SKM-1 (cell line): ENCODE data around the gene PERP.
A peak's percentile ranks its signal among the peaks of the same experiment; 100 is the strongest.
"Not testable (repeated sequence)": the region's sequence is repeated elsewhere in the genome, so short reads cannot be mapped to it uniquely, and the experiment has no call there.

Experiments
- DNase-seq: peaks from one replicate; lab custom pipeline; 2025; ENCODE audit not compliant: unreplicated experiment; lab: John Stamatoyannopoulos, UW

The PERP gene

DNA sequence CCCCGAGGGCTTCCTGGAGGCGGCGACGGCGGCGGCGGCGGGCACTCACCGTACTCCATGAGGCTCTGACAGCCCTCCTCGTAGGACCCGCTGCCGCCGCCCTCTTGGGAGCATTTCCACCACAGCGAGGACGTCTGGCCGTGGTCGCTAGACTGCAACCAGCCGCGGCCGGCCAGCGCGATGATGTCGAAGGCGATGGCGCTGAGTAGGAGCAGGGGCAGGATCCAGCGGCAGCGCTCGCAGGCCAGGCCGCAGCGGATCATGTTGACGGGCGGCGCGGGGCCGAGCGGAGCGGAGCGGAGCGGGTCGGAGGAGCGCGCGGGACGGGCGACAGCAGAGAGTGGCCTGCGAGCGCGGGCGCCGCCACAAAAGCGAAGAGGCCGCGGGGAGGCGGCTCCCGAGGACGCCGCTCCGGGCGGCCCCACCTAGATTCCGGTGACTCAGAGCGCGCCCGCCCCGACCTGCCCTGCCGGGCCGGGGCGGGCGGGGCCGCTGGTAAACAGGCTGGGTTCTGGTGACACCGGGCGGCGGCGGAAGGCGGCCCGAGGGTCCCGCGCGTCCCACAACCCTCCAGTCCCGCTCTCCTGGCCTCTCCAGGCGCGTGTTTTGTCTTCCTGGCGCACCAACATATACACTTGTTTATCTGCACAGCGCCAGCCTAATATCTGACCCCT lies at the start of gene PERP:
Gene PERP, minus strand, starts transcription at position 342 of the 674 bp plus-strand sequence. Its CDS starts 79 bp downstream, at position 263.
- no peak for DNase-seq

DNA sequence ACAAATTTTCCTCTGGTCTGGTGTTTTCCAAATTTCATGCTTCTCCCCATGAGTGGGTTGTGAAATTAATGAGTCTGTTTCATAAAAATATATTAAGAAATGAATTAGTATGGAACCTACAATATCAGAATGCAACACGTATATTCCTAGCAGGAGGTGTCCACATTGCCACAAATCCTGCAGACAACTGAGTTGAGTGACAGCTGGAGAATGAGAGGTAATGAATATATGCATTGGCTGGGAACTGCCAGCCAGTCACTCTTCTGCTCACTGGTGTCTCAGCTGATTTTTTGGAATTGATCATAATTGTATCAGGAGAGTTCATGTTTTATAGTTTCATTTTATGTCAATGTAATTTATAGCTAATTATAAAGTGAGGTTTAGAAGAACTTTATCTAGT lies 48.2 kb upstream of the PERP start:
- DNase-seq: no peak

DNA sequence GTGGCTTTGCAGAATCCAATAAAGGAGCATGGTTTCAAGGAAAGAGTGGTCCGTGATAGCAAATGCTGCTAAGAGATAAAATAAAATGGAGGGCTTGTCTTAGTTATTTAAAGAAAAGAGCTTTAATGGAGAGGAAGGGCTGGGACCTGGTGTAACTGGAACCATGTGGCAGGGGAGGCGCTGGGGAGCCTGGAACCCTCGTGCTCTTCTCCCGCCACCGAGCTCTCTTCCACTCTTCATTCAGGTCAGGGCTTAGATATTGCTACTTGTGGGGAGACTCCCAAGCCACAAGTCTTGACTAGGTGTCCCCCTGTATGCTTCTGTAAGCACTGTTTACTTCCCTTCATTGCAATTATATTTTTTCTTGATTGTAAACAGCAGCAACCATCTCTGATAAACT lies 39.3 kb upstream of the PERP start:
- DNase-seq: no peak

DNA sequence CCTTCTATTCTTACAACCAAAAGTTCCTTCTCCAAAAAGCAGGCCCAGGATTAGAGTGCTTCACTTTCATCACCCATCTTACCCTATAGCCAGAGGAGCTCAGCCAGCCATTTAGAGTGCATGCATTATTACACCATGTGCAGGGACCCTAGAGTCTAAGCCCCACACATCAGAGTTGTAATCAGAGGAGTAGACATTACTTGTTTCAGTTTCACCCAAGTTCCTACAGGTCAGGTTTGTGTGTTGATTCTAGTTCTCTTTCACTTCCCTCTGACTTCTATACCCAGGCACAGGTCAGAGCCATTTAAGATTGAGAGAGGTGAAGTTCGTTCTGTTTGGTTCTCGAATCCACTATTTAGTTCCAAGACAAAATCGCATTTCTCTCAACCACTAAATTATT lies 38.2 kb upstream of the PERP start:
- DNase-seq: no peak

DNA sequence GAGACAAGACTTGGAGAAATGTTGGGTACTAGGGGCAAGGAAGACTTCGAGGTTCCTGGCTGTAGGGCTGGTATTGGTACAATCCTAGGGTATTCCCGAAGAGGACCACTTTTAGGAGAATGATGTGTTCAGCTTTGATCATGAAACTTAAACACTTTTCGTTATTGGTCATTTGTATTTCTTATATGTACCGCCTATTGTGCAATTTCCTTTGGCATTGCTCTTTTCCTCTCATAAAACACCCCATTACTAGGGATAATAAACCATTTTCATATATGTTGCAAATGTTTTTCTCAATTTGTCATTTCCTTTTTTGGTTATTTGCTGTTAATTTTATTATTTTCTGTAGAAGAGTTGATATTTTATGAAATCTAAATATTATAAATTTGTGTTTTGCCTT lies 35.6 kb upstream of the PERP start:
- DNase-seq: no peak

DNA sequence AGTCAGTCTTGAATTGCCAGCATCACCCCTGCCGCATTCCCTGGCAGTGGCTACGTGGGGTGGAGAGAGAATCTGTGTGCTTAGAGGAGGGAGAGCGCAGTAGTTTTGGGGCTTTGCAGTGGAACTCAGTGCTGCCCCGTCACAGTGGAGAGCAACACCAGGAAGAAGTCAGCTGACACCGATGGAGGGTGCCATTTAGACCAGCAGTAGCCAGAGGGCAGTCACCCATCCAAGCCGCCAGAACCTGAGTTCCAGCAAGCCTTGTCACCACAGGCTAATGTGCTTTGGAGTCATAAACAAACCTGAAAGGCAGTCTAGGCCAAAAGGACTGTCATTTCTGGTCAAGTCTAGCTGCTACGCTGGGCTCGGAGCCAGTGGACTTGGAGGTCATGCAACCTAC lies 22.0 kb upstream of the PERP start:
- no peak for DNase-seq

DNA sequence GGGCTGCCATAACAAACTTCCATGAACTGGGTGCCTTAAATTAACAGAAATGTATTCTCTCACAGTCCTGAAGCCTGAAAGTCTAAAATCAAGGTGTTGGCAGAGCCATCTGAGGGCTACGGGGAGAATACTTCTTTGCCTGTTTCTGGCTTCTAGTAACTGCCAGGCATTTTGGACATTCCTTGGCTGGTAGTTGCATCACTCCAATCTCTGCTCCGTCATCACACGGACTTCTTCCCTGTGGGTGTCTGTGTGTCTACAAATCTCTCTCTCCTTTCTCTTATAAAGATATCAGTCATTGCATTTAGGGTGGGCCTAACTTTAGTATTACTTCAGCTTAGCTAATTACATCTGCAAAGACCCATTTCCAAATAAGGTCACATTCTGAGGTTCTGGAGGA lies 20.9 kb upstream of the PERP start:
- DNase-seq: no peak

DNA sequence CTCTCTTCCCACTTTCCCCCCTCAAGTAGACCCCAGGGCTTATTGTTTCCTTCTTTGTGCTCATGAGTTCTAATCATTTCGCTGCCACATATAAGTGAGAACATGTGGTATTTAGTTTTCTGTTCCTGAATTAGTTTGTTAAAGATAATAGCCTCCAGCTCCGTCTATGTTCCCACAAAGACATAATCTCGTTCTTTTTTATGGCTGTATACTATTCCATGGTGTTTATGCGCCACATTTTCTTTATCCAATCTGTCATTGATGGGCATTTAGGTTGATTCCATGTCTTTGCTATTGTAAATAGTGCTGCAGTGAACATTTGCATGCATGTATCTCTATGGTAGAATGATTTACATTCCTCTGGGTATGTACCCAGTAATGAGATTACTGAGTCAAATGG lies 16.9 kb upstream of the PERP start:
- no peak for DNase-seq

DNA sequence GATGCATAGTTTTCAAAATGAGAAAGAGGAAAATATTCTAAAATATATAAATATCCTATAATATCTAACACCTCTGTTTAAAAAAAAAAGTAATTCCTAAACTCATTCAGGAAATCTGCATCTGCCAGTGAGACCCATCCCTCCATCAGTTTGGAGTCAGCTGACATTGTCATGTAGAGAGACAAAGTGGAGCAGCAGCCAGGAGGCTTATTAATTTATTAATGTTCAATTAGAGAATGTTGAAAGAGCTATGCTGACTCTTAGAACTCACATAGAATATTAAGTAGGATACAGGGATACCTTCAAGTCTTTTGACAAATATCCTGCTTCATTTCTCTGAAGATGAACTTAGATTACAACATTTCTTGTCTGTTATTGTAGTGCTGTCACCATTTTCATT lies 12.8 kb upstream of the PERP start:
- no peak for DNase-seq

DNA sequence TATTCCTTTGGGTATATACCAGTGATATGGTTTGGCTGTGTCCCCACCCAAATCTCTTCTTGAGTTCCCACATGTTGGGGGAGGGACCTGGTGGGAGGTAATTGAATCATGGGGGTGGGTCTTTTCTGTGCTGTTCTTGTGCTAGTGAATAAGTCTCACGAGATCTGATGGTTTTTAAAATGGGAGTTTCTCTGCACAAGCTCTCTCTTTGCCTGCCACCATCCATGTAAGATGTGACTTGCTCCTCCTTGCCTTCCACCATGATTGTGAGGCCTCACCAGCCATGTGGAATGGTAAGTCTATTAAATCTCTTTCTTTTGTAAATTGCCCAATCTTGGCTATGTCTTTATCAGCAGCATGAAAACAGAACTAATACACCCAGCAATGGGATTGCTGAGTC lies 12.0 kb upstream of the PERP start:
- DNase-seq: not testable (repeated sequence)

DNA sequence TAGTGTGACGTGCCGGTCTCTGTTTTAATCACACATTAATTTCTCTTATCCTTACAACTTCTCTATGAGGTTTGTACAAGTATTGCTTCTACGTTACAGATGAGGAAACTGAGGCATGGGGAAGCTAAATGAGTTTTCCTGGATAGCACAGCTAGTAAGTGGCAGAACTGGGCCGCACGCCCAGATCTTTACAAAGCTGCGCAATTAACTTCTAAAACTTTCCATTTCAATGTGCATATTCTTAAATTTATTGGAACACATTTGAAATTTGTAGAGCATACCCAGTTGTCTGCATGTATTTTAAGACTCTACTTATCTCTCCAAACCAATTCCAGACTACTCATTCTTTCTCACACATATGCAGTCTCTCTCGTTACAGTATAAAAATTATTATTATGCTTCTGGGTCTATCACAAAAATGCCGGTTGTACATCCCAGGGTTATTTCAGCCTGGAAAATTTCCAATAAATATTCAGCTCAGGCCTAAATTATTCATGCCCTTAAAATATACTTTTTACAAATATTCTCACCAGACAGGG lies 10.2 kb upstream of the PERP start:
- no peak for DNase-seq

DNA sequence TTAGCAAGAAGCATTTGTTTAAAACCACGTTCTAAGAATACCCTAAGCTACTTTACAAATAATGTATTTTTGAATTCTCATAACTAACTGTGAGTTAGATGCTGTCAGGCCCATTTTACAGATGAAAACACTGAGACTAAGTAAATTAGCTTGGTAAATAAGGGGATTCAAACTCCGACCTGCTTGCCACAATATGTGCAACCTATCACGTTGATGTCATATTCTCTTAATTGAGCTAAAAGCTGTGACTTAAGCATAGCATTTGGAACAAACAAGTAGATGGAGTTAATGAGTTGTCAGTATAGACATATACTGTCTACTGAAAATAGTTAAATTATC lies 9.4 kb upstream of the PERP start:
- no peak for DNase-seq

DNA sequence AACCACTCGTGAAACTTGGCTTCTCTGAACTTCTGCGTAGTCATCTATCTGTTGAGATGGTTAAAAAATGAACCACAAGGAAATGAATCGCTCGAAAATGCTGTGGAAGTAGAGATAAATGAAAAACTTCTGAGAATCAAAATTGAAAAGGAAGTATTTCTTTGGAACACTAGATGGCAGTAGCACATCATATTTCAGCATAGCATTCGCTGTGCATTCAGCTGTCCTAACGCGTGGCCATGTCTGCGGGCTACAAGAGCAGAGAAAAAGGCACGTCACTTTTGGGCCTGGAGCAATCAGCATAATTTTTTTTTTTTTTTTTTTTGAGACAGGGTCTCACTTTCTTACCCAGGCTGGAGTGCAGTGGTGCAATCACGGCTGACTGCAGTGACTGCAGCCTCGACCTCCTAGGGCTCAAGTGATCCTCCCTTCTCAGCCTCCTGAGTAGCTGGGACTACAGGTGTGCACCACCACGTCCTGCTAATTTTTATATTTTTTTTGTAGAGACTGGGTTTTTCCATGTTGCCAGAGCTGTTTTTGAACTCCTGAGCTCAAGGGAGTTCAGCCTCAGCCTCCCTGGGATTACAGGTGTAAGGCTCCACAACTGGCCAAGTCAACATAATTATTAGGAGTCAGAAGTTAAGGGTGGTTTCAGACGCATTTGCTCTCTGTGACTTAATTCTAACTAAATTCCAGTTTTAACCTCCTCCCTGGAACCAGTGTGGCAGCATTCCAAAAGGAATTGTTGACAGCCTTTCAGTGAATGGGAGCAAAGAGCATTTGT lies 8.8 kb upstream of the PERP start:
- peak; percentile 74 for DNase-seq

DNA sequence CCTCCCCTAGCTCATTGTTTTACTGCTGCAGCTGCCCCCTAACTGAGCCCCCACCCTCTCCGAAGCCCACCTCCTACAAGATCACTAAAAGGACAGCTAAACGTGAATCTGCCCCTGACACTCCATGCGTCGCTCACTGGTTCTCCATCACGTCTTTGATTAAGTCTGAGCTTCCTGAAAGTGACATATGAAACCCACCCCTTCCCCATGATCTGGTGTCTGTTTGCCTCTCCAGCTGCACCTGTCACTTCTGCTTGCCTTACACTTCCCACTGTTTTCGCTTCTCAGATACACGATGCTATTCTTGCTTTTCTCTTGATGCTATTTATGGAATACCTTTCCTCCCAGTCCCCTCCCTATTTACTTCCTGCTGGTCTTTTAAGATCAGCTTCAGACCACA lies 8.0 kb upstream of the PERP start:
- DNase-seq: no peak

DNA sequence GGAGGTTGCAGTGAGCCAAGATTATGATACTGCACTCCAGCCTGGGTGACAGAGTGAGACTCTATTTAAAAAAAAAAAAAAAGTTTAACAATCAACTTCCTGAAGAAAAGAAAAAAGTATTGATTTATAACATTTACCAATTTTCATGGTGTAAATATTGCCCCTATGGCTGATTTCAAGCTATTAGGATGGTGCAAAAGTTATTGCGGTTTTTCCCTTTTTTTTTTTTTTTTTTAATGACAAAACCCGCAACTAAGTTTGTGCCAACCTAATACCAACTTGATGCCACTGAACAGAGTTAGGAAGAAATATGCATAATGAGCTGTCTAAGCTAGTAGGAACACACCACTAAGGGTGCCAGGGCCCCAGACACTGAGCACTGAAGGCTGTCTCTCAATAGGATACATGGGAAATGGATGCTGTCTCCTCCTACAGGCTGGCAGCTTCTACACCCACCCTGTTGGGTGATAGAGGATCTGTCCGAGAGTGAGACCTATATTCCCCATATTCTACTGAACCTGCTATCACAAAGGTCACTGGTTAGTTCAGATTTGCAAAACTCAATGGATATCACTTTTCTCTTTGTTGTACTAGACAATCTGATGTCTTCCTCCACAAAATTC lies 6.5 kb upstream of the PERP start:
- no peak for DNase-seq

DNA sequence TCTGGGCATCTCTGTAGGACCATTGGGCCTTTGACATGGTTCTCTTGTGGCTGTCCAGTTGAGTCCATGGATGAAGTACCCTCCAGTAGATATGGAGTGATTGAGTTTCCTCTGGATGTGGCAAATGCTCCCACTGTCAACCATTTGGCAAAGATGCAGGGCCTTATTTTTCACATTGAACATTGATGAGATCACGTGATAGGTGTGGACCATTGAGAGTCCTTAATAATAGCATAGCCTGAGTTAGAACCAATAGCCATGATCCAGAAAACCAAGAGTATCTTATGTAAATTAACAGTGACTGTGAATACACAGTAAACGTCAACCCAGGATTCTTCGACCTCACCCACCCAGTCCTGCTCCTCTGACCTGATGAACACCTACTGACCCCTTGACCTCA lies 3.0 kb upstream of the PERP start:
- no peak for DNase-seq

DNA sequence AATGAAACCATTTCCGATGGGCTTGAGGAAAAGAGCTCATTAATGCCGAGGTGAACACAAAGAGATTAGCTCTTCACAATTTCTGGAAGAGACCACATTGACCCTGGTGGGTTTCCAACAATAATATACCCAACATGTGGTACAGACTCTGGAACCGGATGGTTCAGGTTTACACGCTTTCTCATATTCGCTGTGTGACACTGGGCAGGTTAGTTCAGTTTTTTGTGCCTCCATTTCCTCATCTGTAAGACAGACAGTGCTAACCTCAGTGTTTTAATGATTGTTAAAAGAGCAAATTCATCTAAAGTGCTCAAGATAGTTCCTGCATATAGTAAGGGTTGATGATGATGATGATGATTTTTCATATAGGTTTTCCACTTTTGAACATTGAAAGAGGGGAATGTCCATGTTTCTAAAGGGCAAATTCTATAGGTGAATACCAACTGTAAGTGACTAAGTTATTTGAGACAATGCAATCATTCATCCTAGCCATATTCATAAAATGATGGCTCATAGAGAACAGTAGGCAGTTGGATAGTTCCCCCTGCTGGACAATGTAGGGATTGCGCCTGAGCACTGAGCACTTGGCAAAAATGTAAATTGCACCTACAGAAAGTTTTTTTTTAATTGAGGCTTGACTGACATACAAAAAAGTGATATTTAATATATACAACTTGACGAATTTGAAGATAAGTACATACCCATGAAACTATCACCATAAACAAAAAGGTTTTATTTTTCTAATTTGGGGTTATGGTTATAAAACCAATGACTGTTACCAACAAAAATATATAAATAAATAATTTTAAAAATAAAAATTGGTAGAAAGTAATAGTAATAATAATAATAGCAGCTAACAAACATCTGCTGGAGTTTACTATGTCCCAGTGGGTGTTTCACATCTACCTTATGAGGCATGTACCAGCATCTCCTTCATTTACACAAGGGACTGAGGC lies 2.1 kb upstream of the PERP start:
- DNase-seq: peak; percentile 36

DNA sequence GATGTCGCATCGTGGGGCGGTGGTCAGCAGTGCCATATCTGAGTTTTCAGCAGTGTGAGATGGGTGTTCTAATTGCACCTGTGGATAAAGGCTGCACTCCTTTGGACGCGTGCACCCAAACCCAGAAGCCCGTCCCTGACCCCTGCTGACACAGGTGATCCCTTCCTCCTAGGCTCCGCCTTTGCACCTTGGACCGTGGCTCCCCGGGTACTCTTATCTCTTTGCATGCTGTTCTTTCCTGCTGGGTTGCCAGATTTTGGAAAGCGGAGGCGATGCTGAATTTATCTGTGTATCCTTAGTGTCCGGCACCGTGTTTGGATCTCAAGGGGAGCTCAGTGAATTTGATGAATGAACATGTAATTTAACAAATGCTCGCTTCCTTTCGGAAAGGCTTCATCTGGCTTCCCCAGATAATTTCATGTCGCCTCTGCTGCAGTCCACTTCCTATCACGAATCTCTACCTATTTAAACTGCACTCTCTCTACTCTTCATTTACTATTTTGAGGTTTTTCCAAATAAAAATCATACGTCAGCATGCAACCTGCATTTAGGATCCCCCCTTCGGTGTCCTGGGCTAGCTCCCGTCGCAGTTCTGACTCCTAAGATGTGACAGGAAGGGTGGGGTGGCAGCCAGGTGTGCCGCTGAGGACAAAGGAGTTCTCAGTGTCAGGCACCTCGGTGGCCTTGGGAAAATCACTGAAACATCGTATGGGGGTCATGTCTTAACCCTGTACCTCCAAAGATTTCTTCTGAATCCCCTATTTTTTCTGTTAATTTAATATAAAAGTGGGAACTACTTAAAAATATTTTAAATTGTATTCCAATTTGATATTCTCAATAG lies 753 bp upstream of the PERP start:
- no peak for DNase-seq

DNA sequence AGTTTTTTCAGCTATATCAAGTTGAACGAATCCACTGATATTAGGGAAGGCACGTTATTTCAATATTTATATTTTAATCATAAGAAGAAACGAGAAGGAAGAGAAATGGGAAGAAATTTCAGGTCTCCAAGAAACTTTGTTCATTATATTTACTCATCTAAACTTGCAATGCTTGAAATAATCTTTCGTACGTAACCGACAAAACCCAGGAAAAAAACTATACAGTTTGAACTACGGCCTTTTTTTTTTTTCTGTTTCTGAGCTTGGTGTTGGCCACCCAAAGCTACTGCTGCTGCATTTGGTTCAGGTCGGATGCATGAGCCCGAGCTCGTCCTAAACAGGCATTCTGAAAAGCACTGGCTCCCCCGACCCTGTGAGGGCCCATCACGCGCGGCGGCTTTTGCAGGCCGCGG lies 548 bp downstream of the PERP start:
- DNase-seq: no peak
